AG10803 (cell line): ENCODE results near the gene SAG.

Experiments
- DNase-seq: peaks from one replicate; pipeline ENCODE4 v3.0.0; 2010; ENCODE audit warnings: low read depth
- H3K4me3 ChIP-seq: 2 replicates; pipeline ENCODE4 v1.5.1; 2011; ENCODE audit warnings: mild to moderate bottlenecking, low read length, control low read depth
- TF ChIP-seq, protein P1 (sequence below): conservative IDR thresholded peaks from 2 replicates; pipeline ENCODE4 v1.5.1; 2011; ENCODE audit warnings: mild to moderate bottlenecking, low read length, control low read depth, inconsistent platforms

SAG gene

DNA sequence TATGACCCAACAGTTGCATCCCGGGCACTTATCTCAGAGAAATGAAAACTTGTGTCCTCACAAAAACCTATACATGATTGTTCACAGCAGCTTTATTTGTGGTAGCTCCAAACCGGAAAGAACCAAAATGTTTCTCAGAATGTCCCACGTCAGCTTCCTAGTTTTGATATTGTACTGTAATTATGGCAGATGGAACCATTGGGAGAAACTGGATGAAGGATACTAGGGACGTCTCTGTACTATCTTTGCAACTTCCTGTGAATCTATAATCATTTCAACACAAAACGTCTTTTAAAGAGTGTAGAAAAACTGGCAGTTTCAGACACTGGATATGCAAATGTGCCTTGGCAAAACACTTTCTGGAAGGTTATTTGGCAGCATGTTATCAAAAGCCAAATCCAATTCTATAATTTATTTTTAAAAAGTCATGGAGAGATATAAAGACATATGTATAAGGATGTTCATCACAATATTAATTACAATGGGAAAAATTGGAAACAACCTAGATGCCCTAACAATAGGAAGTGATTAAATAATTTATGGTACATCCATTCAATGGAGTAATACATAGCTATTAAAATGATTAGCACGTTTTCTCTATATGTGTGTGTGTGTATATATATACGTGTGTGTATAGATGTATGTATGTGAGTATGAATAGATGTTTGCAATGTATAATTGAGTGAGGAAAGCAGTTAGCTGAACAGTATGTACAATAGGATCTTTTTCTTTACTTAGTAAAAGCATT, 9.8 kb downstream of the SAG start:
- DNase-seq = no peak
- TF ChIP-seq, protein P1, sequence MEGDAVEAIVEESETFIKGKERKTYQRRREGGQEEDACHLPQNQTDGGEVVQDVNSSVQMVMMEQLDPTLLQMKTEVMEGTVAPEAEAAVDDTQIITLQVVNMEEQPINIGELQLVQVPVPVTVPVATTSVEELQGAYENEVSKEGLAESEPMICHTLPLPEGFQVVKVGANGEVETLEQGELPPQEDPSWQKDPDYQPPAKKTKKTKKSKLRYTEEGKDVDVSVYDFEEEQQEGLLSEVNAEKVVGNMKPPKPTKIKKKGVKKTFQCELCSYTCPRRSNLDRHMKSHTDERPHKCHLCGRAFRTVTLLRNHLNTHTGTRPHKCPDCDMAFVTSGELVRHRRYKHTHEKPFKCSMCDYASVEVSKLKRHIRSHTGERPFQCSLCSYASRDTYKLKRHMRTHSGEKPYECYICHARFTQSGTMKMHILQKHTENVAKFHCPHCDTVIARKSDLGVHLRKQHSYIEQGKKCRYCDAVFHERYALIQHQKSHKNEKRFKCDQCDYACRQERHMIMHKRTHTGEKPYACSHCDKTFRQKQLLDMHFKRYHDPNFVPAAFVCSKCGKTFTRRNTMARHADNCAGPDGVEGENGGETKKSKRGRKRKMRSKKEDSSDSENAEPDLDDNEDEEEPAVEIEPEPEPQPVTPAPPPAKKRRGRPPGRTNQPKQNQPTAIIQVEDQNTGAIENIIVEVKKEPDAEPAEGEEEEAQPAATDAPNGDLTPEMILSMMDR = no peak
- no peak overlapping the region for H3K4me3 ChIP-seq

DNA sequence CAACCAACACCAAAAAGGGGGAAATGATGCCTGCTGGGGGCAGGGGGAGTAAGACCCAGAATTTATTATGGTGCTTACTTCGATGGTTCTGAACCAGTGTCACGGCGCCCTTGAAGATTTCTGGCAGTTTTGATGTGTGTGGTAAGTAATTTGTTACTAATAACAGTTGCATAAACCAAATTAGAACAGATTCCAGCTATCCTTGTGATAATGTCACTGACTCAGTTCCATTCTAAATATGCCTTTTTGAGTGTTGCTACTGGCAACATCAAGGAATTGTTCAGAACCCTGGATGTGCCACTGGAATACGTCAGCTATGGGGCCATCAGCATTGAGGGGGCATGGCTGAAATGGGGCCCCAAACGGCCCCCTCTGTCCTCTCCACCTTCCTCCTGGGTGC, 11.6 kb downstream of the SAG start:
- TF ChIP-seq, protein P1 = no peak
- no peak overlapping the region for H3K4me3 ChIP-seq
- DNase-seq = no peak

DNA sequence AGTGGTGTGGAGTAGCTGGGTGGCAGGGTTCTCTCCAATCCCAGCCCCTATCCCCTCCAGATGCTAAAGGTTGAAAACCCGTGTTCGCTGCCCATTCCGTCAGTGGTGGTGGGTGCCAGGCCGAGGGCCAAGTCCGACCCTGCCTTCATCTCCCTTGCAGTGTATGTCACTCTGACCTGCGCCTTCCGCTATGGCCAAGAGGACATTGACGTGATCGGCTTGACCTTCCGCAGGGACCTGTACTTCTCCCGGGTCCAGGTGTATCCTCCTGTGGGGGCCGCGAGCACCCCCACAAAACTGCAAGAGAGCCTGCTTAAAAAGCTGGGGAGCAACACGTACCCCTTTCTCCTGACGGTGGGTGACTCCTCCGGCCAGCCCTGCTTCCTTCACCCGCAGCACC, 12.9 kb downstream of the SAG start:
- TF ChIP-seq, protein P1 = no peak
- DNase-seq = no peak
- no peak overlapping the region for H3K4me3 ChIP-seq

DNA sequence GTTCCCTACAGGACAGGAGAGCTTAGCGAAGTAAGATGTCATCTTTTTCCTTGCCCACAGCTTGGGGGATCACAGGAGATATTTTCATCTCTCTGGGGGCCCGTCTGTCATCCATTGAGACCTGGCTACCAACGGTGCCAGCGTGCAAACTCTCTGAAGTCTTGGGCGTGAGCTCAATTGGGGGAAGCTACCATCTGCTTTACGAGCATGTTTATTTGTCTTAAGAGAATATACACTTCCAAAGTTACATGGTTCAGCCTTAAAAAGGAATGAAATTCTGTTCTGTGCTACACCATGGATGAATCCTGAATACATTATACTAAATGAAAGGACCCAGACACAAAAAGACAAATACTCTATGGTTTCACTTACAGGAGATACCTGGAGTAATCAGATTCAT, 13.6 kb downstream of the SAG start:
- no peak overlapping the region for H3K4me3 ChIP-seq
- no peak for DNase-seq
- TF ChIP-seq, protein P1 = no peak

DNA sequence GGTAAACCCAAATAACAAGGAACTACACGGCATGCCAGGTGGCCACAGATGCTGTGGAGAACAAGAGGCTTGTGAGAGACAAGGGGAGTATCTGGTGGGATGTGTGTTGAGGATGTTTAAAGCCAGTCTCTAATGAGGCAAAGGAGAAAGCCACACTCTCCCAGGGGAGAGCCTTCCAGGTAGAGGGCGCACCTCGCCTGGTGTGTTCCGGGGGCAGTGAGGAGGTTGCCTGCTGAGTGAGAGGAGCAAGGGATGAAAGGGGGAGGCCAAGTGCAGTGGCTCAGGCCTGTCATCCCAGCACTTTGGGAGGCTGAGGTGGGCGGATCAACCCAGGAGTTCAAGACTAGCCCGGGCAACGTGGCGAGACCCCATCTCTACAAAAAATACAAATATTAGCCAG, 16.2 kb downstream of the SAG start:
- H3K4me3 ChIP-seq = no peak overlapping the region
- TF ChIP-seq, protein P1 = no peak
- DNase-seq = no peak

DNA sequence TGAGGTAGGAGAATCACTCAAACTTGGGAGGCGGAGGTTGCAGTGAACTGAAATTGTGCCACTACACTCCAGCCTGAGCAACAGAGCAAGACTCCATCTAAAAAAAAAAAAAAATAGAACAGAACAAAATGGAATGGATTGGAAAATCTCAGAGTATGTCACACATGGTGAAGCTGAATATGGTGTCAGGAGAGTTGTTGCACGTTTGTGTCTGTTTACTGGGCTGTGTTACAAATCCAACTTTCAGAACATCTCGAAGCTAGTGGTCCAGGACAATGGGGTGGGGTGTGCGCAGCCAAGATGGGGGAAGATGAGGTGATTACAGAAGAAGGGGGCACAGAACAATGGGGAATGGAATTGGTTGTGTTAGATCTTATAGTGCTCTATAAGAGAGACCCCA, 17.6 kb downstream of the SAG start:
- no peak overlapping the region for H3K4me3 ChIP-seq
- no peak for DNase-seq
- TF ChIP-seq, protein P1 = no peak

DNA sequence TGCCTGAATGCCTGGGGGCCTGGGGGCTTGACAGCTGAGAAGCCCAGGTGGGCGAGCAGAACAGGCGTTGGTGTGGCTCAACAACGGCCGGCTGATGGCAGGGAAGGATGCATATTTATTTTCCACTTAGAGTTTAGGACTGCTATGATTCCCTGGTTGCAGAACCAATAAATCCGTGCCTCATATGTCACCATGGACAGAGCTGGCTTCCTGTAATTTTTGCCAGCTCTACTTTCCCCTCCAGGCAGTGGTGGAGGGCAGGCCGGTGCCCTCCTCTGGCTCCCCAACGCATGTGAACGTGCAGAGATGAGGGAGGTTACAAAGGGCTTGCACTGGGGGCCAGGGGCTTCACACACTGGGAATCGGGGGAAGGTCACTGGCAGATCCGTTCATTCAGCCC, 18.2 kb downstream of the SAG start:
- TF ChIP-seq, protein P1 = no peak
- no peak overlapping the region for H3K4me3 ChIP-seq
- no peak for DNase-seq
